GM23248 (cell line): ENCODE measurements around the gene INAFM1.

Experiments
- EZH2 ChIP-seq: fragments of 200-600 bp; sonication (generic); IDR thresholded peaks from 2 replicates; pipeline ENCODE4 v1.6.1; 2018; ENCODE audit warnings: antibody characterized with exemption, mild to moderate bottlenecking; ENCODE audit not compliant: insufficient read depth, poor library complexity, severe bottlenecking
- EZH2phosphoT487 ChIP-seq: fragments of 200-600 bp; sonication (generic); IDR thresholded peaks from 2 replicates; pipeline ENCODE4 v1.6.1; 2018; ENCODE audit warnings: antibody characterized with exemption, moderate library complexity, mild to moderate bottlenecking, low read depth; ENCODE audit not compliant: insufficient read depth

GRCh38 chr19:47236072-47236675 is 38.5 kb upstream of the INAFM1 start:
- no peak for TF ChIP-seq EZH2phosphoT487
- no peak for TF ChIP-seq EZH2
